ENCODE measurements around the gene ZNF317.

ZNF317 gene

DNA sequence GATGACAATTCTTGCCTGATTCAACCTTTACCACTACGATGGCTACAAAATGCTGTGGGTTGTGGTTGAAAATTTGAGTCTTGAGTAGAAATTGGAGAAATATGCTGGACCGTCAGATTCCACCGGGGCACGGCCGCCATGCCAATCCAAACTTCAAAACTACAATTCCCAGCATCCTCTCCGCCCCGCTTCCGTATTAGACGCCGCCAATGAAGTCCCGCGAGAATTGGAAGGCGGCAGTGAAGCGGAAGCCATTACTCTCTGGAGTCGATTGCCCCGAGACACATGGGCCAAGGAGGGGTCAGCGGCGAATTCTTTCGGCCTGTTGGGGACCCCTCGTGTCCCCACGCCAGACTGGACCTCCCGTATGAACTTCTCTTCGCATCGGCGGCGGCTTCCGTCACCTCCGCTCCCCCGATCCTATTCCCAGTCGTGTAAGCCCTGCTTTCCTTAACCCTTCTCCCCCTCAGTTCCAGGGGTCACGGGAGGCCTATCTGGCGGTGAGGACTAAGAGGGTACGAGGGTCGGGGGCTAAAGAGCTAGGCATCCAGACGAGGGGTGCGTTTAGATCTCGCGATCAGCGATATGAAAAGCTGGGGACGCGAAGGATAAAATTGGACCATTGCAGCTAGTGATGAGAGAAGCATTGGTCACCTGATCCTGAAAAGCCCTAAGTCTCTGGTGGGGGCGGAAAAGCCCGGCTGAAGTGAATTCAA lies at the start of gene ZNF317:
Gene ZNF317 (plus strand): TSS at position 239 of the 716 bp plus-strand sequence. CDS start 15,620 bp downstream, outside the sequence.
- DNase-seq: peak; percentile 49

DNA sequence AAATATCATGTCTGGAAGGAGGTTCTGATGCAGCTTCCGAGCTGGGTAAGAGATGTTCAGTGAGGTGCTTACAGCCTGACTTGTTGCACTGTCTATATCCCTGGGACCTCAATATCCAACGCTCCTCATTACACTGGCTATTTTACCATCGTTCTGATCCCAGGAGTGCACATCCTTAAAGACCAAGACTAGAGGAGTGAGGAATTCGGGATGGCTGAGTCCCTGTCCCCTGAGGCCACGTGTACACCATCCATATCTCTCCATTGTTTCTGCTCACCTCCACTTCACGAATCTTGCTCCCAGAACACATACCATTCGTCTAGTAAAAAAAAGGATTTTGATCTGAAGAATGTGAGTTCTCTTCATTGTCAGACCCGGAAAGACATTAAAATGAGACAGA lies 32.8 kb upstream of the ZNF317 start, which contains the start of gene OR7G2:
Gene OR7G2 (minus strand): TSS at position 101 of the 400 bp plus-strand sequence. CDS start 4,232 bp downstream, outside the sequence.
- DNase-seq: no peak

DNA sequence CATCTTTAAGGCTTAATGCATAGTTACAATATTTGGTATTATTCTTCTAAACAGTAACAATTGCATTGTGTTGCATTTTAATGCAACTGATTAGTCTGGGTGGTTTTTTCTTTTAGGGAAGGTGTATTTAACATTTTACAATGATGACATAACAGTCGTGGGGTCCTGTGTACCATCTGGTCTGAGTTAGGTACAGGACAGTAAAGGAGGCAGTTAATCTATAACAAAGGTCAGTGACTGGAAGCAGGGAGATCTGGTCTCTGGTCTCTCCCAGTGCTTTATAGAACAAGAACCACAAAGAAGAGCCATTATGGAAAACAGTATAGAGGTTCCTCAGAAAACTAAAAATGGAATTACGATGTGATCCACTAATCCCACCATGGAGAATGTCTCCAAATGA lies 30.2 kb upstream of the ZNF317 start:
- no peak for DNase-seq

DNA sequence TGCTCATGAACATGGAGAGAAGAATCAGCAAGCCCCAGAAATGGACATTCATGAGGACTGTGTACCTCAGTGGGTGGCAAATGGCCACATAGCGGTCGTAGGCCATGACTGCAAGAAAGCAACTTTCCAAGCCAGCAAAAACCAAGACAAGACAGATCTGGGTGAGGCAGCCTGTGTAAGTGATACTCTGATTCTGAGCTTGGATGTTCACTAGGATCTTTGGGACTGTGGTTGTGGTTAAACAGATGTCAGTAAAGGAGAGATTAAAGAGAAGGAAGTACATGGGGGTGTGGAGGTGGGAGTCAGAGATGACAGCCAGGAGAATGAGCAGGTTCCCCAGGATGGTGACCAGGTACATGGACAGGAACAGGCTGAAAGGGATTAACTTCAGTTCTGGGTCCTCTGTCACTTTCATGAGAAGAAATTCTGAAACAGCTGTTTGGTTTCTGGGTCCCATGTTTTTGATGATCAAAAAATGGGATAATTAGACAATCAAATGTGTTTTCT lies 24.8 kb upstream of the ZNF317 start, which contains the start of gene OR7G1:
Gene OR7G1 (minus strand): TSS at position 457 of the 507 bp plus-strand sequence. CDS start 0 bp downstream, at position 457.
- no peak for DNase-seq

DNA sequence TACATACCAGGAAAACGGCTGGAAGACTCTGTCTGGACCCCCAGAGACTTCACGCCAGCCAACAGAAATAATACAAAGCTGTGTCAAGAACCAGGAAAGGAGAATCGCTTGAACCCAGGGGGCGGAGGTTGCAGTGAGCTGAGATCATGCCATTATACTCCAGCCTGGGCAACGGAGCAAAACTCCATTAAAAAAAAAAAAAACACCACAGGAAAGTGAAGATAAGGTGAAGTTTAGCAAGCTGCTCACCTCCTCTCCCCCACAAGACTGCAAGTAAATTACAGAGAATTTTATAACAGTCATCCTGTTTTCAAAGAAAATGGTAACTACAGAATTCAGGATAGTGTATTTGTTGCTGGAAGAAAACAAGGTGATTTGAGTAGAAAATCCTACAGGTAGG lies 23.6 kb upstream of the ZNF317 start:
- no peak for DNase-seq

DNA sequence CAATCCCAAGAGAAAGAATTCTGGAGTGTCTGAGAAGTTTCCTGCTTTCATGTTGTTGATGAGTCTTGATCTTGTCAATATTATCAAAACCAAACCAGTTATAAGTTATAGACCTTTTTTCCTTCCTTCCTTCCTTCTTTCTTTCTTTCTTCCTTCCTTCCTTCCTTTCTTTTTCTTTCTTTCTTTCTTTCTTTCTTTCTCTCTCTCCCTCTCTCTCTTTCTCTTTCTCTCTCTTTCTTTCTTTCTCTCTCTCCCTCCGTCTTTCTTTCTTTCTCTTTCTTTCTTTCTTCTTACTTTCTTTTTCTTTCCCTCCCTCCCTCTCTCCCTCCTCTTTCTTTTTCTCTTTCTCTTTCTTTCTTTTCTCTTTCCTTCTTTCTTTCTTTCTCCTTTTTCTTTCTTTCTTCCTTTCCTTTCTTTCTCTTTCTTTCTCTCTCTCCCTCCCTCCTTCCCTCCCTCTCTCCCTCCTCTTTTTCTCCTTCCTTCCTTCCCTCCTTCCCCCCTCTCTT lies 13.2 kb upstream of the ZNF317 start, which contains the start of gene OR7G3:
Gene OR7G3 (minus strand): TSS at position 51 of the 506 bp plus-strand sequence. CDS start 0 bp downstream, at position 51.
- no peak for DNase-seq

DNA sequence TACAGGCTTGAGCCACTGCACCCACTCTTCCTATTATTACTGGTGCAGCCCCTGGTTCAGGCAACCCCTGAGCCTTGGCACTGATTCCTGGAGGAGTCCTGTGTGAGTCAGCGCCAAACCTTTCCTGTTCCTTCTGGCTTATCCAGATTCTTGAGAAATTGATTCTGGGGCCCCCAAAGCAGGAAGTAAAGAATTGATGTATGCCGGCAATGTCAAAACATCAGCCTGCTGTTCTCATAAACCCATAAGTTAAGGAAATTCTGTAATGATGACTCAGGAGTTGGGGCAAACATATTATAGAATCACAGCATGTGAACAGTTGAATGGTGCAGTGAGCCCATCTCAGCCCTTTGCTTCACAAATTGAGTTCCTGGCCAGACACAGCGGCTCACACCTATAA lies 12.0 kb upstream of the ZNF317 start:
- no peak for DNase-seq

DNA sequence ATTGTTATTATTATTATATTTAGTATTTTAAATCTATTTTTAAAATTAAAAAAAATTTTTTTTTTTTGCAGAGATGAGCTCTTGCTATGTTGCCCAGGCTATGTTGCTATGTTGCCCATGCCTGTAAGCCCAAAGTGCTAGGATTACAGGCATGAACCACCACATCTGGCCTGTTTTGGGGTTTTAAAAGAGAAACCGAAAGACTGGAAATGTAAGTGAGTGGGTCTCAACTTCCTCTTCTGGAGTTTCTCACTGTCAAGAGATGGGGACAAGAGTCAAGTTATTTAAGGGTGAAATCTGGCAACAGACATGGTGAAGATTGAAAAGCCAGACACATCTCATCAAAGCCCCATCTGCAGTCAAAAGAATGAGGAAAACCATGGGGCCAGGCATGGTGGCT lies 9.2 kb upstream of the ZNF317 start:
- no peak for DNase-seq

DNA sequence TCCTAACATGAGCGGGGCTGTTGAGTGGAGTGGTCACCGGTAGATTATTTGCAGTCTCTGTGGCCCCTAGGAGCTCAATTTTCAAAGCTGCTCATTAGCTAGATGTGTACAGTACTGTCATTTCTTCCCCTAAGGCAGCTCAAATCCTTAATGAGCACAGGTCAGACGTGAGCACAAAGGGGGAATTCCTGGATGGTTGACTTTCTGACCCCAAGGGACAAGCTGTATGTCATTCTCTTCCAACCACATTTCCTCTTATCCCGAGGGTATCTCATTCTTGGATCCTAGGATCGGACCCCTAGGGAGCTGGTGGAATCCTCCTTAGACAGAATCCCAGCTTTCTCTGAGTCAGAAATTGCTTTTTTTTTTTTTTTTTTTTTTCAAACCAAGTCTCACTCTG lies 7.8 kb upstream of the ZNF317 start:
- DNase-seq: no peak

DNA sequence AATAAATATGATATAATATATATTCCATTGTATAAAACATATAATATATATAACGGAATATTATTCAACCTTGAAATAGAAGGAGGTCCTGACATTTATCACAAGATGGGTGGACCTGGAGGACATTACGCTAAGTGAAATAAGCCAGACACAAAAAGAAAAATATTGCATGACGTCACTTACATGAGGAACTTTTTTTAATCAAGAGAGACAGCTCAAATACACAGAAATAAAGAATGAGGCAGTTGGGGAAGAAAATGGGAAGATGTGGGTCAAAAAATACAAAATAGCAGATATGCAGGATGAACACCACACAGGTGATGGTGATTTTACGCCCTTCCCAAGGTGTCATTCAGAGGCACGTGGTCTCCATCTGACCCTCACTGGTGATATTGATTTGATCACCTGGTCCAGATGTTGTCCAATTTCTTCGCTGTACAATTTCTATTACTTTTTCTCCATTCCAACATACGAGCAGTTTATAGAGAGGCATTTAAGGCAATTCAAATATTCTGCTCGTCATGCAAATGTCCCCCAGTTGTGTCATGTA lies 513 bp upstream of the ZNF317 start:
- DNase-seq: no peak

DNA sequence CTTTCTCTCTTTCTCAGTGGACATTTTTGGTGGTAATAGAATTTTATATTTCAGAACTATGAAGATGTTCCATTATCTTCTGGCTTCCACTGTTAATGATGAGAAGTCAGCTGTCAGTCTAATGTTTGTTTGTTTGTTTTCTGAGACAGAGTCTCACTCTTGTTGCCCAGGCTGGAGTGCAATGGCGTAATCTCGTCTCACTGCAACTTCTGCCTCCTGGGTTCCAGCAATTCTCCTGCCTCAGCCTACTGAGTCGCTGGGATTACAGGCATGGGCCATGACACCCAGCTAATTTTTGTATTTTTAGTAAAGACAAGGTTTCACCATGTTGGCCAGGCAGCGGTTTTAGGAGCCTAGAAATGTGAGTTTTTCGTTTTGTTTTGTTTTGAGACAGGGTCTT lies 4.7 kb downstream of the ZNF317 start:
- no peak for DNase-seq

DNA sequence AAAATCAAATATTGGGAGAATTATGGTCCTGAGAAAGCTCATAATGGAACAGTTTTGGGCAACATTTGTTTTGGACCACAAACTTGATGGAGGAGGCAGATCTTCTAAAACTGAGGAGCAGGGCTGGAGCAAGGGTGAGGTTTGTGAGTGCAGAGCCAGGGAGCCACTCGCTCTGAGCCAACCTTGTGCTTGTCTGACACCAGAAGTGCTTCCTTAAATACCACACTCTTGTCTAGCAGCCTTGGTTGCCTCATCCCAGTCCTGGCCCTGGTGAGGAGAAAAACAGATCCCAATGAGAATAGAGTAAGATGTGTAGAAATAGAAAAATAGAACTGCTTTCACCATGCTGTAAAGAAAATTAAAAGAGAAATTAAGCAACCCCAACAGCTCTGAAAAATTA lies 6.7 kb downstream of the ZNF317 start:
- no peak for DNase-seq

DNA sequence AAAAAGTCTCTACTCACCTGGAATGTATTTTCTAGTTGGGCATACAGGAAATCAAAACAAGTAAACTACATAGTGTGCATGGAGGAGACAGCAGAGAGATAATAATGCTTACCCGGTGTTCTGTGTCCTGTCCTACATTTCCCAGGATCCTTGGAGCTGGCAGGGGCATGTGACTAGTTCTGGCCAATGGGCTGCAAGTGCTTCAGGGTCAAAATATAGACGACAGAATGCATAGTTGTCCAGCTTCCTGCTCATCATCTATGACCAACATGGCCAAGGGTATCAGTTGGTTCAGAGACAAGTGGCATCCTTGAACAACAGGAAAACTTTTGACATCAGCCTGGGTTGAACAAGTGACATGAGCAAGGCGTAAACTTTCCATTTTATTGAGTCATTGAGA lies 8.5 kb downstream of the ZNF317 start:
- no peak for DNase-seq

DNA sequence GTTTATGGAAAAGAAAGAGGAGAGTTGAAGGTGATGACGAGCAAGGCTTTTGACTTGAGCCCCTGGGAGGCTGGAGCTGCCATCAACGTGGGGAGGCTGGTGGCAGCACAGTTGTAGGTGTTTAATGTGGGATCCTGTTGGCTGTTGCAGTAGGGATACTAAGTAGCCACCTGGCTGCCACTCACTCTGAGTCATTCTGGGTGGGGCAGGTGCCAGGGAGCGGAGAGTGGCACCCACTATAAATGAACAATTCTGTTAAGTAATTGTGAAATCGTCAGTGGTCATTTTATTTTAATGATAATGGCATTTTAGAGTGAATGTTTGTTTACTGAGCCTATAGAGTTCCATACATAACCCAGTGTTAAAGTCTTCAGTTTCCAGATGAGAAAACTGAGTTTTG lies 9.8 kb downstream of the ZNF317 start:
- DNase-seq: no peak

DNA sequence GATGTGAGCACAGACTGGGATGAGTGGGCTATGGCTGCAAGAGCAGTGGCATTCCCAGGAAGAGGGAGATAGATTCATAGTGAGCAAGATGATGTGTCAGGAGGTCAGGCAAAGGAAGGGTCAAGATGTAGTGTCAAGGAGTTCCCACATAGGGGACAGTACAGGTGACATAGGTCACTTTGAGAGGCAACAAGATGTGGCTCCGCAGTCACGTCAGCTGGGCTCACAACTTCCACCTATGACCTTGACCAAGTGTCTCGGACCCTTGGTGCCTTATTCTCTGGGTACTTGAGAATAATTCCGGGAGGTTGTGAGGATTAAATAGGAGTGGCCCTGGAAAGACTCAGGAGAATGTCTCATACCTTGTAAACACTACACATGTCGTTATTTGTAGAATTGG lies 10.5 kb downstream of the ZNF317 start:
- DNase-seq: no peak

DNA sequence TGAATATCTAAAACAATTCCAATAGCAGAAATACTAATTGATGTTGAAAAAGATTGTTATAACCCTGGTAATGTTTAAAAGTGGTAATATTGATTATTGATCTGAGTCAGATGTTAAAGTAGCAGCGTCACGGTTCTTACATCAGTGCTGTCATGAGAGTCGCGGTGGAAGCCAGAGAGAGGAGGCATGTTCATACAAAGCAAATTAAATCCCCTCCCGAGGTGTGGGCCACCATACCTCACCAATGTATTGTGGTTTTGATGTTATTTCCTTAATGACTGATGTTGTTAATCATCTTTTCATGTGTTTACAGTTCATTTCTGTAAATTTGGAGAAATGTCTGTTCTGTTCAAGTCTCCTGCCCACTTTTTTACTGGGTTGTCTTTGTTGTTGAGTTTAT lies 11.2 kb downstream of the ZNF317 start:
- no peak for DNase-seq

DNA sequence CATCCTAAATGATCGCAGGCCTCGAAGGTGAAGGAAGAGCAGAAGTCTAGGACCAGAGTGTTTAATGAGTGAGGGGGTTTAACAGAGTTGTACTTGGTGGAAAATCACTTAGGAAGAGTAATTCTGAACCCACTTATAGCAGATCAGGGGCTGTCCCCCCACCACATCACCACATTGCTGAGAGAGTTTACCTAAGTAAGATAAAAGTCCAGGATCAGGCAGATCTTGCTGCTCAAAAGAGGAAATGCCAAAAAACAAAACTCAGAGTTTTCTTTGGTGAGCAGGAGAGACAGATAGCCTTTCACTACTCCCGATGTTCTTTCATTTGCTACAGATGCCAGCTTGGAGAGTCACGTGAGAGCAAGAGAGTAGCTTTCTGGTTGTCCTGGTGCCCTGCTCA lies 15.4 kb downstream of the ZNF317 start:
- DNase-seq: no peak

DNA sequence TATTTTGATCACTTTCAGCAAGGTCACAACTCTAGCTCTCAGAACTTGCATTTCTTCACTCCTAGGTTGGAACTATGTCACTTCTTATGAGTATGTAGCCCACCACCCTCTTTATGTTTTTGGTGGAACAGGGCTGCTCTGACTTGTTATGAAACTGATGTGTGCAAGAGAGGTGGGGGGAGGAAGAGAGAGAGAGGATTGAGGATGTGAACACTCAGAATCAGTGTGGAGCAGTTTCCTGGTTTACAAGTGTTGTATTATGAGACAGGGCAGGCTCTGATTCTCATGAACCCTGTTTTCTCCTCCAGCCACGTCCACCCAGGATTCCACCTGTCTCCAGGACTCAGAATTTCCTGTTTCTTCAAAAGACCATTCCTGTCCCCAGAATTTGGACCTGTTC lies 16.1 kb downstream of the ZNF317 start:
- DNase-seq: no peak

DNA sequence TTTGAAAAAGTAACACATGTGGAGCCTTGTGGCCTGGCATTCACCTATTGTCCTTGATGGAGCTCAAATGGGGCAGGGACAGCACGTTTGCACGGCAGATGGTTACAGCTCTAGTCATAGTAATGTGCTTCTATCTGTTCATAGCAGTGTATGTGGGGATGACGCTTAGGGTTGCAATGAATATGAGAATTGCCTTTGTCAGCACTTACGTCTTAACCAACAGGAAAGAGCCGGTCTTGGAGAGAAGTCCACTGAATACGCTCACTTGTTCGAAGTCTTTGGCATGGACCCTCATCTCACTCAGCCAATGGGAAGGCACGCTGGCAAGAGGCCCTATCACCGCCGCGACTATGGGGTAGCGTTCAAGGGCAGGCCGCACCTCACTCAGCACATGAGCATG lies 19.7 kb downstream of the ZNF317 start:
- DNase-seq: no peak

DNA sequence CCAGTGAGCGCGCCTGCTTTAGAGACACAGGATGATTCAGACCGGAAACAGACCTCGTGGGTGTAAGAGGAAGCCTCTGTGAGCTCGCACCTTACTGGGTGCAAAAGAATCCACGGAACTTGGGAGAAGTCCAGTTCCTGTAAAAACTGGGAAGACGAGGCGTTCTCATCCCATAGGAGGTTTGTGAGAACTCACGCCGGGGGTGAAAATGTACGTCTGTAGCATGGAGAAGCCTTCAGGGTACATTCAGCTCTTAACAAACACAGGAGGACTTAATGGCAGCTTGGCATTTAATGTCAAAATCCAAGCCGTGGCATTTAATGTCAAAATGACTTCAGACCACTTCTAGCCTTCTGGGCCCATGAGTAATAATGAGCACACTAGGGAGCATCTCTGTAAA lies 21.2 kb downstream of the ZNF317 start:
- DNase-seq: no peak

DNA sequence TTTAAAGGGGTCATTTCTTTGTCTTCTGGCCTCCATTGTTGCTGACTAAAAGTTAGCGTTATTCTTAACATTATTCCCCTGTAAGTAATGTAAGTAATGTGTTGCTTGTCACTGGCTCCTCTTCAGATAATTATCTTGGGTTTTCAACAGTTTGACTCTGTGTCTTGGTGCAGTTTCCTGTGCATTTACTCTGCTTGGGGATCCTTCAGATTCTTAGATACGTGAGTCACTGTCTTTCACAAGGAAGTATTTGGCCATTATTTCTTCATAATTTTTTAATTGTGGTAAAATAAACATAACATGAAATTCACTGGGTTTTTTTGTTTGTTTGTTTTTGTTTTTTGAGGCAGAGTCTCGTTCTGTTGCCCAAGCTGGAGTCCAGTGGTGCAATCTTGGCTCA lies 25.1 kb downstream of the ZNF317 start:
- DNase-seq: no peak

DNA sequence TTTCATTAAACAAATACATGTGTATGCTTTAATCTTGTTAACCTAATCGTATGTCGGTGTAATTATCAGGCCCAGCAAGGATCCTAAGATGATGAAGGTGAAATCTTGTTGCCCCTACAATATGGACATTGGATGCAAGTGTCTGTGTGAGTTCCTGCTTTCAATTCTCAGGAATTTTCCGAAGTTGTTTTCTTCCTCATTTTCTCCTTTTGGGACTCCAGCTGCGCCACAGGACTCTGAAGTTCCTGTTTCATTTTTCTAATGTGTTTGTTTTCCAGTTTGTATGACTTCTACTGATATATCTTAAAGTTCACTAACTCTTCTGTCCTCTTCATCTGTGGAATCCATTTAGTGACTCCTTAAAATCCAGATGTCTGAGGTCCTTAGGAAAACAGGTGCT lies 26.6 kb downstream of the ZNF317 start:
- no peak for DNase-seq

DNA sequence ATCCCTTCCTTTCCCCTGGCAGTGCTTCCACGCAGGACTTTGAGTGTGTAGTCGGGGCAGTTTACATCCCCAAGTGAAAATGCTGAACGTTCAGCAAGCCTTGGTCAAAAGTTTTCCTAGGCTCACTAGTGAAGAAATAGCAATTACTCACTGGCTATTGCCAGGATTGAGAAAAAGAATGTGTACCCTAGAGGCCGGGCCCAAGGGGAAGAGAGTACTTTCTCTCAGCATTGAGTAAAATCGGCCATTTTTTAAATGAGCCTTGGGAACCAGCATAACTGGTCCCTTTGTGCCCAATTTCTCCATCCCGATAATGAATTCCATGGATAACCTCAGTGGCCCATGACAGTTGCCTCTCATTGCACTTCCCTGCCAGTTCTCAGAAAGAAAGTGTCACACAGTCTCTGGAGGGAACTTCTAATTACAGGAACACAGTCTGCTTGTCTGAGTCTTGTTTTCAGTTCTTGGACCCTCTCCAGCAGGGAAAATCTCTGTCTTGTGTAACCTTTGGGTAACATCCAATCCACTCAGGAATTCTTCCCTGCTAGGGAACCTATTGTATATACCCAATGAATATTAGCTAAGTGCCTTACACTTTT lies 31.3 kb downstream of the ZNF317 start:
- no peak for DNase-seq

DNA sequence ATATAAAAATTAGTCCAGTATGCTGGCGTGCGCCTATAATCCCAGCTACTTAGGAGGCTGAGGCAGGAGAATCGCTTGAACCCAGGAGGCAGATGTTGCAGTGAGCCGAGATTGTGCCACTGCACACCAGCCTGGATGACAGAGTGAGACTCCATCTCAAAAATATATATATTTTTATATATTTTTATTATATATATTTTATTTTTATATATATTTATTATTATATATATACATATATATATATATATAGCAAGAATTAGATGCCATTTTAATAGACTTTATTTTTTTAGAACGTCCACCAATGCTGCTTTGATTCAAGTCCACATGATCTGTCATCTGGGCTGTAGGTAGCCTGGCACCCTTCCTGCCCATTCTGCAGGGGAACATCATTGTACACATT lies 35.1 kb downstream of the ZNF317 start:
- DNase-seq: no peak

Data from GOT3 (cell line).